Body of pancreas (tissue), 4 donors: ENCODE measurements around the gene TEX44.

ENCODE experiments used
- POLR2A ChIP-seq, 3 donors: fragments of 450-650 bp; IDR thresholded peaks; one replicate each; pipeline ENCODE4 v1.6.1; 2016; ENCODE audit warnings: antibody characterized with exemption in 3 of 3, mild to moderate bottlenecking in 2 of 3
- TF ChIP-seq, protein P1 (sequence below), 7 experiments: fragments of 450-650 bp in 4 of 7; fragments of 200-600 bp in 3 of 7; sonication (generic) in 3 of 7; IDR thresholded peaks; one replicate each; pipeline ENCODE4 v1.5.1; 2016 to 2019; ENCODE audit warnings: antibody characterized with exemption in 7 of 7

DNA sequence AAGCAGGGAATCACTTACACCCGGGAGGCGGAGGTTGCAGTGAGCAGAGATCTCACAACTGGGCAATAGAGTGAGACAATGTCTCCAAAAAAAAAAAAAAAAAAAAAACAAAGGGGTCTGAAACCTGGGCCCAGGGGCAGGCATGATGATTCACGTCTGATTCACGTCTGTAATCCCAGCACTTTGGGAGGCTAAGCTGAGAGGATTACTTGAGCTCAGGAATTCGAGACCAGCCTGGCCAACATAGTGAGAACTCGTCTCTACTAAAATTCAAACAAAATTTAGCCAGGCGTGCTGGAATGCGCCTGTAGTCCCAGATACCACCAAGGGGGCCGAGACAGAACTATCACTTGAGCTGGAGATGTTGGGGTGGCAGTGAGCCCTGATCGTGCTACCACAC, 30.3 kb downstream of the TEX44 start:
- TF ChIP-seq, protein P1, sequence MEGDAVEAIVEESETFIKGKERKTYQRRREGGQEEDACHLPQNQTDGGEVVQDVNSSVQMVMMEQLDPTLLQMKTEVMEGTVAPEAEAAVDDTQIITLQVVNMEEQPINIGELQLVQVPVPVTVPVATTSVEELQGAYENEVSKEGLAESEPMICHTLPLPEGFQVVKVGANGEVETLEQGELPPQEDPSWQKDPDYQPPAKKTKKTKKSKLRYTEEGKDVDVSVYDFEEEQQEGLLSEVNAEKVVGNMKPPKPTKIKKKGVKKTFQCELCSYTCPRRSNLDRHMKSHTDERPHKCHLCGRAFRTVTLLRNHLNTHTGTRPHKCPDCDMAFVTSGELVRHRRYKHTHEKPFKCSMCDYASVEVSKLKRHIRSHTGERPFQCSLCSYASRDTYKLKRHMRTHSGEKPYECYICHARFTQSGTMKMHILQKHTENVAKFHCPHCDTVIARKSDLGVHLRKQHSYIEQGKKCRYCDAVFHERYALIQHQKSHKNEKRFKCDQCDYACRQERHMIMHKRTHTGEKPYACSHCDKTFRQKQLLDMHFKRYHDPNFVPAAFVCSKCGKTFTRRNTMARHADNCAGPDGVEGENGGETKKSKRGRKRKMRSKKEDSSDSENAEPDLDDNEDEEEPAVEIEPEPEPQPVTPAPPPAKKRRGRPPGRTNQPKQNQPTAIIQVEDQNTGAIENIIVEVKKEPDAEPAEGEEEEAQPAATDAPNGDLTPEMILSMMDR (IDR thresholded peaks at IDR 0.05), result no peak
- no peak for TF ChIP-seq POLR2A (IDR thresholded peaks at IDR 0.05)
